Keratinocyte (primary cell): Measurements from ENCODE around the gene CCDC27. TPM values are rescaled to one million over a fixed set of nuclear protein-coding genes. Genes with fewer than 3 reads are reported as not detected.
A peak's percentile ranks its signal among the peaks of the same experiment; 100 is the strongest.

ENCODE experiments used
- DNase-seq: peaks from one replicate; pipeline ENCODE4 v3.0.0-alpha.2; 2011; ENCODE audit warnings: low read depth, missing footprints, low spot score
- FAIRE-seq: peaks from 2 replicates; lab custom pipeline; 2011; peaks lifted over from hg19 to GRCh38; lab: Jason Lieb, UNC
- H2AFZ ChIP-seq: 2 replicates; pipeline ENCODE4 v1.6.0; 2012; ENCODE audit warnings: low read length, control low read depth, inconsistent platforms; ENCODE audit not compliant: control insufficient read depth
- H3K27ac ChIP-seq: 2 replicates; pipeline ENCODE4 v1.5.1; 2011; ENCODE audit warnings: low read length; ENCODE audit not compliant: control insufficient read depth, insufficient read depth
- H3K27me3 ChIP-seq: 3 replicates; pipeline ENCODE4 v1.6.0; 2011; ENCODE audit warnings: low read length; ENCODE audit not compliant: control insufficient read depth, insufficient read depth; ENCODE audit errors: extremely low read depth
- H3K36me3 ChIP-seq, 2 experiments: 2 replicates in 1 of 2; 3 replicates in 1 of 2; pipeline ENCODE4 v1.5.1; 2011; ENCODE audit warnings: low read length in 2 of 2, mild to moderate bottlenecking in 1 of 2; ENCODE audit not compliant: control insufficient read depth in 2 of 2, insufficient read depth in 2 of 2; ENCODE audit errors: extremely low read depth in 1 of 2
- H3K4me1 ChIP-seq: 3 replicates; pipeline ENCODE4 v1.5.1; 2011; ENCODE audit warnings: low read length; ENCODE audit not compliant: control insufficient read depth, insufficient read depth; ENCODE audit errors: extremely low read depth
- H3K4me2 ChIP-seq: 3 replicates; pipeline ENCODE4 v1.6.0; 2011; ENCODE audit warnings: low read depth, low read length; ENCODE audit not compliant: control insufficient read depth, insufficient read depth; ENCODE audit errors: extremely low read depth
- H3K4me3 ChIP-seq, 3 experiments: fragments of 200-600 bp in 1 of 3; sonication (generic) in 1 of 3; 2 replicates in 2 of 3; 3 replicates in 1 of 3; pipeline ENCODE4 v1.5.1; 2011 to 2016; ENCODE audit warnings: low read length in 3 of 3, mild to moderate bottlenecking in 3 of 3, control low read depth in 2 of 3, inconsistent platforms in 1 of 3, low read depth in 1 of 3, mixed read lengths in 1 of 3, mixed run types in 1 of 3, moderate library complexity in 1 of 3; ENCODE audit not compliant: control insufficient read depth in 2 of 3, insufficient read depth in 2 of 3; ENCODE audit errors: extremely low read depth in 1 of 3
- H3K79me2 ChIP-seq: 2 replicates; pipeline ENCODE4 v1.6.0; 2012; ENCODE audit warnings: low read length; ENCODE audit not compliant: control insufficient read depth, insufficient read depth
- H3K9ac ChIP-seq: 3 replicates; pipeline ENCODE4 v1.6.0; 2011; ENCODE audit warnings: low read length; ENCODE audit not compliant: control insufficient read depth, insufficient read depth; ENCODE audit errors: extremely low read depth
- H3K9me1 ChIP-seq: 3 replicates; pipeline ENCODE4 v1.6.0; 2011; ENCODE audit warnings: low read length; ENCODE audit not compliant: control insufficient read depth, insufficient read depth; ENCODE audit errors: extremely low read depth
- H3K9me3 ChIP-seq: 2 replicates; pipeline ENCODE4 v1.5.1; 2012; ENCODE audit warnings: low read depth, low read length; ENCODE audit not compliant: control insufficient read depth
- H4K20me1 ChIP-seq: 3 replicates; pipeline ENCODE4 v1.6.0; 2011; ENCODE audit warnings: low read length; ENCODE audit not compliant: control insufficient read depth, insufficient read depth; ENCODE audit errors: extremely low read depth
- EZH2 ChIP-seq: IDR thresholded peaks from one replicate; pipeline ENCODE4 v1.6.1; 2012; ENCODE audit warnings: inconsistent platforms, mild to moderate bottlenecking, low read length, moderate library complexity
- dilution Hi-C: fragments of 300-500 bp; cut with MboI; formaldehyde crosslinking; loops from one replicate; pipeline ENCODE4 v1.7.0; 2020; ENCODE audit warnings: low sequenced_read_pairs; ENCODE audit not compliant: extremely low pct_ligation_motif_present
- polyA plus RNA-seq, 5 experiments: library from polyadenylated mRNA; depleted of rRNA in 3 of 5; stranded (reverse) in 3 of 5; stranded (forward) in 1 of 5; unstranded in 1 of 5; fragments of >200 nt; gene quantifications; 1 replicate in 1 of 5; 2 replicates in 3 of 5; 3 replicates in 1 of 5; pipeline versions ENCODE4 v1.2.1 to v1.2.3, GENCODE V29; 2011 to 2012; ENCODE audit warnings: missing spikeins in 2 of 5, low read depth in 1 of 5, low replicate concordance in 1 of 5
- TF ChIP-seq, protein P1 (sequence below), 3 experiments: IDR thresholded peaks in 1 of 3; conservative IDR thresholded peaks in 1 of 3; optimal IDR thresholded peaks in 1 of 3; 2 replicates in 2 of 3; 3 replicates in 1 of 3; pipeline versions ENCODE3 to v1.5.1; 2011; ENCODE audit warnings: low read length in 3 of 3, mild to moderate bottlenecking in 3 of 3, moderate library complexity in 2 of 3, control low read depth in 1 of 3, inconsistent platforms in 1 of 3; ENCODE audit not compliant: insufficient read depth in 2 of 3; ENCODE audit errors: extremely low read depth in 1 of 3

The CCDC27 gene
- polyA plus RNA-seq, 1 donor (not counting 4 experiments of a cell fraction or from before 2014, with no cell fraction given) = not detected

- peaks cover 37 to 39% of the 10 kb centered on the region in 2 experiments for H3K36me3 ChIP-seq
- H3K27ac ChIP-seq = no peak overlapping the region
- peaks cover 6% of the 10 kb centered on the region for H3K4me1 ChIP-seq
Observed at GRCh38 chr1:3785456-3786157, 33.4 kb downstream of the CCDC27 start.

DNA sequence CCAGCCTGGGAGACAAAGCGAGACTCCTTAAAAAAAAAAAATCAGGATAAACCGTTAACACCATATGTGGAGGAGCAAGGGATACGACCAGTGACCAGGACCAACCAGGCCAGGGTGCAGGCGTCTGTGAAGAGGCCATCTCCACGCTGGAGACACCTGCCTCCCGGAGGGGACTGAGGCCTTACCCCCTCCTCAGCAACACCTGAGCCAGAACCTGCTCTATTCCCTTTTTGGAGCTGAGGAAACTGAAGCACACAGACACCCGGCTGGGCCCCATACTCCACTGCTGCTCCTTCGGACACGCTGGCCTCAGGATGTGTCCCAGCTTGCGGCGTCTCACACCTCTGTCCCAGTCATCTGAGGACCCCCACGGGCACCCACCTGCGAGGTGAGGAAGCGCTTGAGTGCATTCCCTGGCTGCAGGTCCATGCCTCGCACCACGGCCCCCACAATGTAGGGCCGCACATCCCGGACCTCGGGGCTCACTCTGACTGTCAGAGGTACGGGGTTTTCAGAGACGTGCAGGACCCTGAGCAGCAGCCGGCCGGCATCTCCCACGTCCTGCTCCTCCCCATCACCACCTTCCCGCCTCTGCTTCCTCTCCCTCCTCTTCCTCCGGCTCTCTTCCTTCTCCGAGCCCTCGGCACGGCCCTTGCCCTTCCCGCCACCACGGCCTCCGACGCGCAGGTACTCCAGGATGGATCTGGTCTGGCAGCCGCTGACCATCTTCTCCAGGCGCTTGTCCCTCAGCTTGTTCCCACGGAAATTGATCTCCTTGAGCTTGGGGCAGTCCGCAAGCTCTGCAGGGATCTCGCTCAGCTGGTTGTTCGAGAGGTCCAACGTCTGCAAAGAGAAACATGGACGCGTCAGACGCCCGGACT, 34.5 kb downstream of the CCDC27 start:
- no peak overlapping the region for H3K27ac ChIP-seq
- TF ChIP-seq, protein P1, sequence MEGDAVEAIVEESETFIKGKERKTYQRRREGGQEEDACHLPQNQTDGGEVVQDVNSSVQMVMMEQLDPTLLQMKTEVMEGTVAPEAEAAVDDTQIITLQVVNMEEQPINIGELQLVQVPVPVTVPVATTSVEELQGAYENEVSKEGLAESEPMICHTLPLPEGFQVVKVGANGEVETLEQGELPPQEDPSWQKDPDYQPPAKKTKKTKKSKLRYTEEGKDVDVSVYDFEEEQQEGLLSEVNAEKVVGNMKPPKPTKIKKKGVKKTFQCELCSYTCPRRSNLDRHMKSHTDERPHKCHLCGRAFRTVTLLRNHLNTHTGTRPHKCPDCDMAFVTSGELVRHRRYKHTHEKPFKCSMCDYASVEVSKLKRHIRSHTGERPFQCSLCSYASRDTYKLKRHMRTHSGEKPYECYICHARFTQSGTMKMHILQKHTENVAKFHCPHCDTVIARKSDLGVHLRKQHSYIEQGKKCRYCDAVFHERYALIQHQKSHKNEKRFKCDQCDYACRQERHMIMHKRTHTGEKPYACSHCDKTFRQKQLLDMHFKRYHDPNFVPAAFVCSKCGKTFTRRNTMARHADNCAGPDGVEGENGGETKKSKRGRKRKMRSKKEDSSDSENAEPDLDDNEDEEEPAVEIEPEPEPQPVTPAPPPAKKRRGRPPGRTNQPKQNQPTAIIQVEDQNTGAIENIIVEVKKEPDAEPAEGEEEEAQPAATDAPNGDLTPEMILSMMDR (optimal IDR thresholded peaks at IDR 0.05 in 1 of 3, IDR thresholded peaks at IDR 0.05 in 1 of 3, conservative IDR thresholded peaks at IDR 0.05 in 1 of 3; ENCODE audit: extremely low read depth in 1 of 3, insufficient read depth in 2 of 3, low read length in 3 of 3) = no peak
- no peak for TF ChIP-seq EZH2
- no peak overlapping the region for H3K4me3 ChIP-seq
- H4K20me1 ChIP-seq = peaks cover 6% of the 10 kb centered on the region
- H3K27me3 ChIP-seq = no peaks in the 10 kb centered on the region
- H3K4me1 ChIP-seq = peaks cover 6% of the 10 kb centered on the region
- no peak overlapping the region for H2AFZ ChIP-seq
- no peak for DNase-seq
- H3K79me2 ChIP-seq = peaks cover 48% of the 10 kb centered on the region
- H3K4me2 ChIP-seq = no peak overlapping the region
- H3K9me1 ChIP-seq = no peaks in the 10 kb centered on the region
- dilution Hi-C loops = no loop called here
- peaks cover 32 to 39% of the 10 kb centered on the region in 2 experiments for H3K36me3 ChIP-seq
- no peaks in the 10 kb centered on the region for H3K9me3 ChIP-seq
- no peak overlapping the region for H3K9ac ChIP-seq
- no peak for FAIRE-seq

More at GRCh38 chr1:3785456-3786157, 33.4 kb downstream of the CCDC27 start:
- TF ChIP-seq EZH2 = no peak
- TF ChIP-seq, protein P1 (optimal IDR thresholded peaks at IDR 0.05 in 1 of 3, IDR thresholded peaks at IDR 0.05 in 1 of 3, conservative IDR thresholded peaks at IDR 0.05 in 1 of 3; ENCODE audit: extremely low read depth in 1 of 3, insufficient read depth in 2 of 3, low read length in 3 of 3) = peak; percentile 8 to 61 (median 44)
- Histone ChIP-seq H3K9me1 (no peaks in the 10 kb centered on the region), H3K79me2 (peaks cover 38% of the 10 kb centered on the region), H2AFZ (no peak overlapping the region), H3K4me2 (no peak overlapping the region), H3K9me3 (no peaks in the 10 kb centered on the region), H3K9ac (no peak overlapping the region), H3K27me3 (no peaks in the 10 kb centered on the region), H3K4me3 (no peak overlapping the region), H4K20me1 (peaks cover 6% of the 10 kb centered on the region)
- FAIRE-seq = no peak
- no peak for DNase-seq
- dilution Hi-C loops = no loop called here
